GM10248 (cell line): ENCODE measurements around the gene ANKRD2.

Source experiments
- CTCF ChIA-PET: fragments of 300-600 bp; sonication (Branson Sonifier 250); formaldehyde crosslinking; extraction: SDS; loops from one replicate; lab custom pipeline; 2021; ENCODE audit warnings: antibody characterized with exemption; lab: Yijun Ruan, JAX
- POLR2A ChIA-PET: fragments of 350-650 bp; sonication (Branson Sonifier 250); formaldehyde crosslinking; extraction: SDS; loops from one replicate; lab custom pipeline; 2020; ENCODE audit warnings: antibody characterized with exemption; lab: Yijun Ruan, JAX
- DNase-seq: peaks from one replicate; pipeline ENCODE4 v3.0.0; 2012; ENCODE audit errors: extremely low spot score
- CTCF ChIP-seq: IDR thresholded peaks from 2 replicates; pipeline ENCODE4 v1.5.1; 2012; ENCODE audit warnings: mild to moderate bottlenecking, low read depth; ENCODE audit errors: extremely low read depth, missing control alignments, control extremely low read depth

The ANKRD2 gene

GRCh38 chr10:97584798-97585438, 12.3 kb downstream of the ANKRD2 start:
- DNase-seq = no peak
- POLR2A ChIA-PET = no interaction called here
- CTCF ChIA-PET = interaction anchor here (0.9 to 7.5 kb wide), 2 partner anchors 12 to 32 kb away, joined by 3 to 55 read pairs; partner anchors contain the start of gene ANKRD2
- no peak for TF ChIP-seq CTCF

GRCh38 chr10:97585439-97585811, 12.8 kb downstream of the ANKRD2 start:
- ChIA-PET CTCF (interaction anchor here (0.9 to 7.5 kb wide), 3 partner anchors 12 to 33 kb away, joined by 3 to 55 read pairs (median 3); partner anchors contain the start of gene ANKRD2), POLR2A (no interaction called here)
- no peak for DNase-seq
- TF ChIP-seq CTCF = no peak

- CTCF ChIA-PET = interaction anchor here (7.5 kb wide), 1 partner anchor 14 kb away, joined by 55 read pairs; the partner anchor contains the start of gene ANKRD2
- POLR2A ChIA-PET = no interaction called here
- no peak for TF ChIP-seq CTCF
- no peak for DNase-seq
Observed at GRCh38 chr10:97587183-97587582, 14.6 kb downstream of the ANKRD2 start.

- no peak for TF ChIP-seq CTCF
- ChIA-PET POLR2A (no interaction called here), CTCF (interaction anchor here (1.0 to 3.5 kb wide), 2 partner anchors 17 to 21 kb away, joined by 3 to 19 read pairs; partner anchors contain the start of gene ANKRD2)
- DNase-seq = no peak
Observed at GRCh38 chr10:97589479-97589878, 16.9 kb downstream of the ANKRD2 start, which contains the start of gene C10orf62. TSS of gene C10orf62 (plus strand) at chr10:97589721. CDS start at chr10:97589898, 177 bp downstream.

GRCh38 chr10:97590082-97590747, 17.6 kb downstream of the ANKRD2 start:
- no peak for DNase-seq
- ChIA-PET CTCF (interaction anchor here (1.4 to 3.5 kb wide), 2 partner anchors 11 to 18 kb away, joined by 4 to 19 read pairs; partner anchors contain the start of gene ANKRD2), POLR2A (no interaction called here)
- no peak for TF ChIP-seq CTCF

GRCh38 chr10:97590748-97591495, 18.3 kb downstream of the ANKRD2 start:
- no peak for DNase-seq
- ChIA-PET POLR2A (no interaction called here), CTCF (interaction anchor here (0.9 to 3.5 kb wide), 4 partner anchors 10 to 36 kb away, joined by 3 to 19 read pairs (median 4); partner anchors contain the start of gene ANKRD2)
- TF ChIP-seq CTCF = no peak
